K562 (cell line): ENCODE results near the gene MYH15.

Experiments
- TAF9B ChIP-seq: fragments of 450-650 bp; IDR thresholded peaks from 2 replicates; pipeline ENCODE4 v1.6.1; 2018; ENCODE audit warnings: mild to moderate bottlenecking; ENCODE audit not compliant: partially characterized antibody
- ZEB2 ChIP-seq: fragments of 450-650 bp; IDR thresholded peaks from 2 replicates; pipeline ENCODE4 v1.6.1; 2016

DNA sequence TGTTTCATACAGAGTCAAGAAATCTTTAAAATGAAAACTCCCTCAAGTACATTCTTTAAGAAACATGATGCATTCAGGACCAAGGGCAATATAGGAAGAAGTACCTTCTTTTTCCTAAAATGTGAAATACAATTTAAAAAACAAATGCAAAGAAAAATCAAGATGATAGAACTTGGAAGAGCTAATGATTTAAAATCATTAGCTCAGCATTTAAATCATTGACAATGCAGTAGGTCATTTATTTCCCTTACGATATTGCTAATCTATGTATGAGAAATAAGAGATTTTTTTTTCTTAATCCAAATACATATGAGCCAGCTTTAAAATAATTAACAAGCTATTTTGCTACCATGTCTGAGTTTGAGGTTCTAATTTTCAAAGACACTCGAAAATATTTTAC is 108.6 kb downstream of the MYH15 start:
- TF ChIP-seq ZEB2 (no peak), TAF9B (no peak)
